ENCODE results near the gene CCL17.
A peak's percentile ranks its signal among the peaks of the same experiment; 100 is the strongest.

Gene CCL17

DNA sequence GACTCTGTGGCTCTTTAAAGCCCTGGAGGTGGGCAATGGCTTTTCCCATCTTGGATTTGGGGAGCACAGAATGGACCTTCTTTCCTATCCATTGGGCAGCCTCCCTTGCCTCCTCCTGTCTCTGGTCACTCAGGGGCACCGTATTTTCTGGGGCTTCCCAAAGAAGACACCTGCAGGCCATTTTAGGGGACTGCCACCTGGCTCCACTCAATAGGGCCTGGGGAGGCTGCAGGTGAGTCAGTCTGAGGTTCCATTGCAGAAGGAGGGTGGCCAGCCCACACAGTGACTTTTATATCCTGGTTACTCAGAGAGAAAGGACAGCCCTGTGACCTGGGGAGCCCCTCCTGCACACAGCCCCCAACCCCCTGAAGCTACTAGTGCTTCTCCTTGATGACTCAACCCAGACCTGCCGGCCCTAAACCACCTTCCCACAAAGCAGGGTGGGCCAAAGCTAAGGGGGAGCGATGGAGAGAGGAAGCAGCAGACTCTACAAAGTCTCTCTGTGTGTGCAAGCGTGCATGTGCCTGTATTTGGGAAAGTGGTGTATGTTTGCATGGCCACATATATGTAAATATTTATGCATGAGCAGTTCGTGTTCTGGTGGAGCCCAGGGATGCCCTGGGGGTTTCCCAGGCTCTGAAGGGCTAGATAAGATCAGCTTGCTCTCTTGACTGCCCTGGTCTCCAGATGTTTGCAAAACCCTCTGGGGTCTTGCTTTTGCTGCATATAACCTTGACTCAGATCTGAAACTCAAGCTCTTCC is 27.3 kb upstream of the CCL17 start:
- DNase-seq (ENCODE audit: extremely low read depth in 1 of 2, low read depth in 1 of 2): peak; percentile 39 to 74

DNA sequence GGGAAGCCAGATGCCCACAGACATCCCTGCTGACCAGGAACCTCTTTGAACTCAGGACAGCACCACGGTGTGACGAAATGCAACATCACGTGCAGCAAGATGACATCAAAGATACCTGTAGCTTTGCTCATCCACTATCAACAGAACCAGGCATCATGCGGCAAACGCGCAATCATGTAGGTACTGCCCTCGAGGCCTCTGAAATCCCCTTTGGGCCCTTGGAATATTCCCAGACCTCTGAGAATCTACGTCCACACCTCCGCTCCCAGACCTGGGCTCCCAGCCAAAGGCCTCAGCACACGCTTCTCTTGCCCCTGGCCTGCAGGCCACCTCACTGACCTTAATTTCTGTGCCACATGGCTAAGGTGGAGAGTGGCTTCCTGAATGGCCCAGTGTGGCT is 25.0 kb upstream of the CCL17 start:
- DNase-seq (ENCODE audit: extremely low read depth in 1 of 2, low read depth in 1 of 2): no peak

DNA sequence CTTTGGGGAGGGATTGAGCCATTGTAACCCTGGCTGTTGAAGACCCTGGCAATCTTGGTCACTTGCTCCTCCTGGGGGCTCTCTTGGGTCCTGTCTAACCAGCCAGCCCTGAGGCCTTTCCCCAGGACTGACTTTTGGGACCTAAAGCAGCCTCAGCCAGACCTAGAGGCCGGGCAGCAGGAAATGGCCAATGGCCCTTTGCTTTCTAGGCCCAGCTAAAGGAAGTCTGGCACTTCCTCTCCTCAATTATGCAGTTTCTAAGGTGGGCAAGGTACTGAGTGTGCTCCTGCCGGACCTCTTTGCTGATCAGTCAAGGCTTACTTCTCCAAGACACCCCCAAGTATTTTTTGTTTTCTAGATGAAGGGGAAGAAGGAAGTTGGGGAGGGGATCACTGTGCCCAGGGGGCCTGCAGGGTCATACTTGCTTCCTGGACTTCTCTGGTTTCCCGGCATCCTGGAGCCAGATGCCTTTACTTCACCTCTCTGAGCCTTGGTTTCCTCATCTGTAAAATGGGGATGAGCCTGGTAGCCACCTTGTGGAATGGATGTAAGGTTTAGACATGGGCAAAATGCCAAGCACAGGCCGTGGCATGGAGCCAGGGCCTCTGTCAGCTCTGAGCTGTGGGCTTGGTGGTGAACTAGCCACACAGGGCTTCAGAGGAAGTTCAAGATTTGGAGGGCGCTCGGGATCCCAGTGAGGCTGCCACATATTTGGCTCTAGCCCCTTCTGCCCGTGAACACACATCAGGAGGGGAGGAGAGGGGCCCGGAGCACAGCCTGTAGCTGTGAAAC is 23.7 kb upstream of the CCL17 start:
- no peak for DNase-seq (ENCODE audit: extremely low read depth in 1 of 2, low read depth in 1 of 2)

DNA sequence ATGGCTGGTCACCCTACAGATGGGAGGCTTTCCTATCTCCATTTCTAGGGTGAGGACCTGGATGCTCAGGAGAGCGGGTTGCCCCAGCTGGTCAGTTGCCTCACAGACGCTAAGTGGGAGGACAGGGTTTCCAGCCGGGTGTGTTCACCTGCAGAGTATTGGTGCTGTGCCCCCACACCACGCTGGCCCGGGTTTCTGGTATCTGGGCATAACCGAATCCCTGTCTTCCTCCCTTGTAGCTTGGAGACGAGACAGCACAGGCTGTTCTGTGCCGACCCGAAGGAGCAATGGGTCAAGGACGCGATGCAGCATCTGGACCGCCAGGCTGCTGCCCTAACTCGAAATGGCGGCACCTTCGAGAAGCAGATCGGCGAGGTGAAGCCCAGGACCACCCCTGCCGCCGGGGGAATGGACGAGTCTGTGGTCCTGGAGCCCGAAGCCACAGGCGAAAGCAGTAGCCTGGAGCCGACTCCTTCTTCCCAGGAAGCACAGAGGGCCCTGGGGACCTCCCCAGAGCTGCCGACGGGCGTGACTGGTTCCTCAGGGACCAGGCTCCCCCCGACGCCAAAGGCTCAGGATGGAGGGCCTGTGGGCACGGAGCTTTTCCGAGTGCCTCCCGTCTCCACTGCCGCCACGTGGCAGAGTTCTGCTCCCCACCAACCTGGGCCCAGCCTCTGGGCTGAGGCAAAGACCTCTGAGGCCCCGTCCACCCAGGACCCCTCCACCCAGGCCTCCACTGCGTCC is 22.6 kb upstream of the CCL17 start:
- DNase-seq (ENCODE audit: extremely low read depth in 1 of 2, low read depth in 1 of 2): no peak

DNA sequence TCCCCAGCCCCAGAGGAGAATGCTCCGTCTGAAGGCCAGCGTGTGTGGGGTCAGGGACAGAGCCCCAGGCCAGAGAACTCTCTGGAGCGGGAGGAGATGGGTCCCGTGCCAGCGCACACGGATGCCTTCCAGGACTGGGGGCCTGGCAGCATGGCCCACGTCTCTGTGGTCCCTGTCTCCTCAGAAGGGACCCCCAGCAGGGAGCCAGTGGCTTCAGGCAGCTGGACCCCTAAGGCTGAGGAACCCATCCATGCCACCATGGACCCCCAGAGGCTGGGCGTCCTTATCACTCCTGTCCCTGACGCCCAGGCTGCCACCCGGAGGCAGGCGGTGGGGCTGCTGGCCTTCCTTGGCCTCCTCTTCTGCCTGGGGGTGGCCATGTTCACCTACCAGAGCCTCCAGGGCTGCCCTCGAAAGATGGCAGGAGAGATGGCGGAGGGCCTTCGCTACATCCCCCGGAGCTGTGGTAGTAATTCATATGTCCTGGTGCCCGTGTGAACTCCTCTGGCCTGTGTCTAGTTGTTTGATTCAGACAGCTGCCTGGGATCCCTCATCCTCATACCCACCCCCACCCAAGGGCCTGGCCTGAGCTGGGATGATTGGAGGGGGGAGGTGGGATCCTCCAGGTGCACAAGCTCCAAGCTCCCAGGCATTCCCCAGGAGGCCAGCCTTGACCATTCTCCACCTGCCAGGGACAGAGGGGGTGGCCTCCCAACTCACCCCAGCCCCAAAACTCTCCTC is 21.9 kb upstream of the CCL17 start:
- no peak for DNase-seq (ENCODE audit: extremely low read depth in 1 of 2, low read depth in 1 of 2)

DNA sequence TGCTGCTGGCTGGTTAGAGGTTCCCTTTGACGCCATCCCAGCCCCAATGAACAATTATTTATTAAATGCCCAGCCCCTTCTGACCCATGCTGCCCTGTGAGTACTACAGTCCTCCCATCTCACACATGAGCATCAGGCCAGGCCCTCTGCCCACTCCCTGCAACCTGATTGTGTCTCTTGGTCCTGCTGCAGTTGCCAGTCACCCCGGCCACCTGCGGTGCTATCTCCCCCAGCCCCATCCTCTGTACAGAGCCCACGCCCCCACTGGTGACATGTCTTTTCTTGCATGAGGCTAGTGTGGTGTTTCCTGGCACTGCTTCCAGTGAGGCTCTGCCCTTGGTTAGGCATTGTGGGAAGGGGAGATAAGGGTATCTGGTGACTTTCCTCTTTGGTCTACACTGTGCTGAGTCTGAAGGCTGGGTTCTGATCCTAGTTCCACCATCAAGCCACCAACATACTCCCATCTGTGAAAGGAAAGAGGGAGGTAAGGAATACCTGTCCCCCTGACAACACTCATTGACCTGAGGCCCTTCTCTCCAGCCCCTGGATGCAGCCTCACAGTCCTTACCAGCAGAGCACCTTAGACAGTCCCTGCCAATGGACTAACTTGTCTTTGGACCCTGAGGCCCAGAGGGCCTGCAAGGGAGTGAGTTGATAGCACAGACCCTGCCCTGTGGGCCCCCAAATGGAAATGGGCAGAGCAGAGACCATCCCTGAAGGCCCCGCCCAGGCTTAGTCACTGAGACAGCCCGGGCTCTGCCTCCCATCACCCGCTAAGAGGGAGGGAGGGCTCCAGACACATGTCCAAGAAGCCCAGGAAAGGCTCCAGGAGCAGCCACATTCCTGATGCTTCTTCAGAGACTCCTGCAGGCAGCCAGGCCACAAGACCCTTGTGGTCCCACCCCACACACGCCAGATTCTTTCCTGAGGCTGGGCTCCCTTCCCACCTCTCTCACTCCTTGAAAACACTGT is 21.0 kb upstream of the CCL17 start:
- no peak for DNase-seq (ENCODE audit: extremely low read depth in 1 of 2, low read depth in 1 of 2)

DNA sequence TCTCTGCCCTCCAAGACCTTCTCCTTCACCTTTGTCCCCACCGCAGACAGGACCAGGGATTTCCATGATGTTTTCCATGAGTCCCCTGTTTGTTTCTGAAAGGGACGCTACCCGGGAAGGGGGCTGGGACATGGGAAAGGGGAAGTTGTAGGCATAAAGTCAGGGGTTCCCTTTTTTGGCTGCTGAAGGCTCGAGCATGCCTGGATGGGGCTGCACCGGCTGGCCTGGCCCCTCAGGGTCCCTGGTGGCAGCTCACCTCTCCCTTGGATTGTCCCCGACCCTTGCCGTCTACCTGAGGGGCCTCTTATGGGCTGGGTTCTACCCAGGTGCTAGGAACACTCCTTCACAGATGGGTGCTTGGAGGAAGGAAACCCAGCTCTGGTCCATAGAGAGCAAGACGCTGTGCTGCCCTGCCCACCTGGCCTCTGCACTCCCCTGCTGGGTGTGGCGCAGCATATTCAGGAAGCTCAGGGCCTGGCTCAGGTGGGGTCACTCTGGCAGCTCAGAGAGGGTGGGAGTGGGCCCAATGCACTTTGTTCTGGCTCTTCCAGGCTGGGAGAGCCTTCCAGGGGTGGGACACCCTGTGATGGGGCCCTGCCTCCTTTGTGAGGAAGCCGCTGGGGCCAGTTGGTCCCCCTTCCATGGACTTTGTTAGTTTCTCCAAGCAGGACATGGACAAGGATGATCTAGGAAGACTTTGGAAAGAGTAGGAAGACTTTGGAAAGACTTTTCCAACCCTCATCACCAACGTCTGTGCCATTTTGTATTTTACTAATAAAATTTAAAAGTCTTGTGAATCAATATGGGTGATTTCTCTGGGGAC is 20.1 kb upstream of the CCL17 start:
- DNase-seq (ENCODE audit: extremely low read depth in 1 of 2, low read depth in 1 of 2): no peak

DNA sequence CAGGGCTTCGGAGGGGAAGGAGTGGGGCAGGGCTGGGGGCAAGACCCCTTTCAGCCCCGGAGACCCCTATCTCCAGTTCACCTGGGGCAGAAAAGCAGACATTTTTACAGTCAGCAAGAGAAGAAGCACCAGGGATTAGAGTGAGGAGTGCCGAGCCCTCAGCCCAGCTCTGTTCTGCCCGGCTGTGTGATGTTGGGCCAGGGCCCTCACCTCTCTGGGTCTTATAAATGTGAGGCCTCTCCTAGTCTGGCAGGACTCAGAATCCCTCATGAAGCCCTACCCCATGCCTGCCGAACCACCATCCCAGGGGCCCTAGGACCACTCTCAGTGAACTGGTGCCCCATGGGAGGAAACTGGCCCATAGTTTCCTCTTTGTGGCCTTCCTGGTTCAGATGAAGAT is 19.5 kb upstream of the CCL17 start:
- no peak for DNase-seq (ENCODE audit: extremely low read depth in 1 of 2, low read depth in 1 of 2)

DNA sequence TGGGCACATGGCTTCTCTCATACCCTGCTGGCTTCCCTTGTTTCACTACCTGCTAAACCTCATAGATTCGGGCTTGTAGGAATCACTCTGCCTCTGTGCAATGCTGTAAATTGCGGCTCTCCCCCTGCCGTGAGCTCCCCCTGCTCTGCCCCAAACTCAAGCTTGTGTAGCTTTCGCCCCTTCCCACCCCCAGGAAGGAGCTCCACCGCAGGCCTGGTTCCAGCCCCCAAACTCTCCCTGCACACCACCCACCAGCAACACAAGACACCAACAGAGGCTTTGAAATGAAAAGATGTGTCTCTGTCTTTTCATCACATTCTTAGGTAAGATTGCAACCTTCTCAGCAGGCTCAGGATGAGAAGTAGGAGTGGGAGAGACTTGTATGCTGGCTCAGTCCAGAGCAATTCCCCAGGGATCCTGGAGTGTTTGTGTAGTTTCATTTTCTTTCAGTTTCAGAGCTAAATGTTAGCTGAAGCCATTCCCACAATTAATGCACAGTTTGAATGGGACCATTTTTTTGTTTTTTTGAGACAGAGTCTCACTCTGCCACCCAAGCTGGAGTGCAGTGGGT is 18.1 kb upstream of the CCL17 start:
- no peak for DNase-seq (ENCODE audit: extremely low read depth in 1 of 2, low read depth in 1 of 2)

DNA sequence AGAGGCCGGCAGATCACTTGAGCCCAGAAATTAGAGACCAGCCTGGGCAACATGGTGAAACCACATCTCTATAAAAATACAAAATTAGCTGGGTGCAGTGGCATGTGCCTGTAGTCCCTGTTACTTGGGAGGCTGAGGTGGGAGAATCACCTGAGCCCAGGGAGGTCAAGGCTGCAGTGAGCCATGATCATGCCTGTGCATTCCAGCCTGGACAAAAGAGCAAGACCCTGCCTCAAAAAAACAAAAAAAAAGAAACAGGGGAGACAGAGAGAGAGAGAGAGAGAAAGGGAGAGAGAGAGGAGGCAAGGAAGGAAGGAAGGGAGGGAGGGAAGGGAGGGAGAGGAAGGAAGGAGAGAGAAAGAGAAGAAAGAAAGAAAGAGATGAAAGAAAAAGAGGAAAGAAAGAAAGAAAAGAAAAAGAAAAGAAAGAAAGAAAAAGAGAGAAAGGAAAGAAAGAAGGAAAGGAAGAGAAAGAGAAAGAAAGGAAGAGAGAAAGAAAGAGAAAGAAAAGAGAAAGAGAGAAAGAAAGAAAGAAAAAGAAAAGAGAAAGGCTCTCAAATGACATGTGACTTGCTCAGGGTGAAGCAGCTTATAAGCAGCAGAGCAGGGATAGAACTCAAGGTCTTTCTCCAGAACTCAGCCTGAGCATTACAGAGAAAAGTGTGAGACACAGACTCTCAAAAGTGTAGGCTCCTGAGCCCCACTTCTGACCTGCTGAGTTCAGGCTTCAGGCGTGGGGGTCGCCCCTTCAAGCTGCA is 16.8 kb upstream of the CCL17 start:
- no peak for DNase-seq (ENCODE audit: extremely low read depth in 1 of 2, low read depth in 1 of 2)

DNA sequence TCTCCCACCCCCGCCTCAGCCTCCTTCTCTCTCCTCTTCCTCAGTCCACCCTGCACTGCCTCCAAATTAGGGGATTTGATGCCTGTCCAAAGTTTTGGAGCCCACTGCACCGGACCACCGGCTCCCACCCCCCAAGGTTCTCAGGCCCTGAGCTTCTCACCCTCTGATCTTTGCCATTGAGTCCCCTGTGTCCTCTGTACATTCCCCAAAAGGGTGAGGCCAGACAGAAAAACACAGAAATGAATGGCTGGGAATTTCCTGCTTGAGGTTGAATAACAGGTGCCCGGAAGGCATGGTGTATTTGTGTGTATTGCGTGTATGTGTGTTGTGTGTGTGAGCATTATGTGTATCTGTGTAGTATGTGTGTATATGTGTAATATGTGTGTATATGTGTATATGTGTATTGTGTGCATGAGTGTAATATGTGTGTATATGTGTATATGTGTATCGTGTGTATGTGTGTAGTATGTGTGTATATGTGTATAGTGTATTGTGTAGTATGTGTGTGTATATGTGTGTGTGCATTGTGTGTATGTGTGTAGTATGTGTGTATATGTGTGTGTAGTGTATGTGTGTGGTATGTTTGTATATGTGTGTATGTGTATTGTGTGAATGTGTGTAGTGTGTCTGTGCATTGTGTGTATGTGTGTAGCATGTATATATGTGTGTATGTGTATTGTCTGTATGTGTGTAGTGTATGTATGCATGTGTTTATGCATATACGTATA is 16.0 kb upstream of the CCL17 start:
- DNase-seq (ENCODE audit: extremely low read depth in 1 of 2, low read depth in 1 of 2): no peak

DNA sequence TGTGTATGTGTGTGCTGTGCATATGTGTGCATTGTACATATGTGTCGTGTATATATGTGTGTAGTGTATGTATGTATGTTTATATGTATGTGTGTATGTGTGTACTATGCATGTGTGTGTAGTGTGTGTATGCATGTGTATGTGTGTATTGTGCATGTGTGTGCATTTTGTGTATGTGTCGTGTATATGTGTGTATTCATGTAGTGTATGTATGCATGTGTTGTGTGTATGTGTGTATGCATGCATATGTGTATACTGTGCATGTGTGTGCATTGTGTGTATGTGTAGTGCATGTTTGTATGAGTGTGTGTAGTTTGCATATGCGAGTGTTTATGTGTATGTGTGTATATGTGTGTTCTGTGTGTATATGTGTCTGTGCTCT is 15.5 kb upstream of the CCL17 start:
- DNase-seq (ENCODE audit: extremely low read depth in 1 of 2, low read depth in 1 of 2): no peak

DNA sequence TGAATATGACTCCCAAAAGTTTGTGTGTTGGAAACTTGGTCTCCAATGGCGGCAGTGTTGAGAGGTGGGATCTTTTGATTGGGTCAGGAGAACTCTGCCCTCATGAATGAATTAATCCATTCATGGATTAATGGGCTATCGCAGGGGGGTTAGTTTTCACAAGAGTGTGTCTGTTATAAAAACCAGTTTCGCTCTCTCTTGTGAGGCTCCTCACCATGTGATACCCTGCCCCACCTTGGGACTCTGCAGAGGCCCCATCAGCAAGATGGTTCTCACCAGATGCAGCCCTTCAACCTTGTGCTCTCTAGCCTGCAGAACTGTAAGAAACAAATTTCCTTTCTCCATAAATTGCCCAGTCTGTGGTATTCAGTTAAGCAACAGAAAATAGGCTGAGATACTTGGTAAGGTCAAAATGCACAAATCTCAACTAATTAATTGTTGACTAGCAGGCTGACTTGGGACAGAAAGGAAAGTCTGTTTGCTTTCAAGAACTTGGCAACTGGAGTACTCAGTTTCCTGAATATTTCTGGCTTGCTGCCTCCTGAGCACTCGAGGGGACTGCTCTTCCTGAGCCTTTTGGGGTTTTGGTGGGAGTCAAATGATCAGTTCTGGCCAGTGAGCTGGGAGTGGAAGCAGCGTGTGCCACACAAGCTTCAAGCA is 13.8 kb upstream of the CCL17 start:
- DNase-seq (ENCODE audit: extremely low read depth in 1 of 2, low read depth in 1 of 2): no peak

DNA sequence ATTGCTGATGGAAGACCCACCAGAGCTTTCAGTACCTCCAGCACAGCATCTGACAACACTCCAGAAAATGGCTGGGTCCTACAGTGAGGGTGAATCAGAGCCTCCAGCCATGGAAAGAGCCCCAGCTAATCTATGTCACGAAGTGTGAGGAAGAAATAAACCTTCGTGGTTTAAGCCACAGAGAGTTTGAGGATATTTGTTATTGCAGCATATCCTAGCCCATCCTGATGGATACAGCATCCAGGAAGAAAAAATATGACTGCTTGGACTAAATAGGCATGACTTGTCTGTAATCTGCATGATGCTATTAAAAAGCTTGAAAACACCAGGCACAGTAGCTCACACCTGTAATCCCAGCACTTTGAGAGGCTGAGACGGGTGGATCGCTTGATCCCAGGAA is 13.3 kb upstream of the CCL17 start:
- no peak for DNase-seq (ENCODE audit: extremely low read depth in 1 of 2, low read depth in 1 of 2)

DNA sequence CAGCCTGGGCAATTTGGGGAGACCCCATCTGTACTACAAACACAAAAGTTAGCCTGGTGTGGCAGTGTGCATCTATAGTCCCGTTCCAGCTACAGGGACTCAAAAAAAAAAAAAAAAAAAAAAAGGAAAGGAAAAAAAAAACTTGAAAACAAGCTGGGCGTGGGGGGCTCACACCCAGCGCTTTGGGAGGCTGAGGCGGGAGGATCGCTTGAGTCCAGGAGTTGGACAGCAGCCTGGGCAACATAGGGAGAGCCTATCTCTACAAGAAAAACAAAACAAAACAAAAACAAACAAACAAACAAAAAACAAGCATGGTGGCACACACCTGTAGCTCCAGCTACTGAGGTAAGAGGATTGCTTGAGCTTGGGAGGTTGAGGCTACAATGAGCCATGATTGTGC is 12.9 kb upstream of the CCL17 start:
- no peak for DNase-seq (ENCODE audit: extremely low read depth in 1 of 2, low read depth in 1 of 2)

DNA sequence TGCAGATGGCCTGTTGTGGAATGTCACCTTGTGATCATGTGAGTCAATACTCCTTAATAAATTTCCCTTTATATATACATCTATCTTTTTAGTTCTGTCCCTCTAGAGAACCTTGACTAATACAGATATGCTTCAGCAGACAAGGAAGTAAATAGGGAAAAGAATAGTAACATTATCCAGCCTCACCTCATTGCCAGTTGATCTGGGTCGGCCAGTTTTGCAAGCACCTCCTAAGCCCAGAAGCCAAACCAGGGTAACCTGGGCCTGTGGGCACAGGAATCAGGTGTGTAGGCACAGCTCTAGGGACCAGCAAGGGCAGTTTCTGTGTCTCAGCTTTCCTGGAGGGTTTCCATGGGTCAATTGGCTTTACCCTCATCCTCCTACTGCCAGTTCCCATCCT is 11.9 kb upstream of the CCL17 start:
- no peak for DNase-seq (ENCODE audit: extremely low read depth in 1 of 2, low read depth in 1 of 2)

DNA sequence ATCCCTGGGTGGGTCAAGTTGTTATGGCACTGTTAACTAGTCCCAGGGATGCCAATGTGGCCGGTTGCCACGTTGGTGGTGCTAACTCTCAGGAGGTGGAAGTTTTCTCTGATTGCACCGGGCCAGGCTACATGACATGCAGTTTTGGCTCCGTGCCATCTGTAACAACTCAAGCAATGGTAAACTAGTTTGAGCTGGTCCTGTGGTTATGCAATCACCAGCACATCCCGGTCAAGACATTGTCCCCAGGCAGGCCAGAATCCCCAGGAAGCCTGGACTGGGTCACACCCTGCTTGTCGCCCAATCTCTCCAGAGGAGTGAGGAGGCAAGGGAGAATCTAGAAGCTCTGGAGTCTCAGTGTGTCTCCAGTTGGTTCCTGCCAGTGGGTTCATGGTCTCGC is 10.1 kb upstream of the CCL17 start:
- no peak for DNase-seq (ENCODE audit: extremely low read depth in 1 of 2, low read depth in 1 of 2)

All from stimulated activated CD8-positive, alpha-beta memory T cell treated with anti-CD3 and anti-CD28 coated beads, Interleukin-7, amount 100 ng/mL, for 48 hours (primary cell).